OCI-LY3 (cell line): ENCODE data around the gene SELENOS.

Experiments
- H2AFZ ChIP-seq: fragments of 200-600, 300-600 bp; shearing (Covaris generic); 2 replicates; pipeline ENCODE4 v1.6.0; 2014; ENCODE audit warnings: antibody characterized with exemption, low read depth, low read length
- H3K27ac ChIP-seq: fragments of 200-600, 300-600 bp; sonication (generic); 2 replicates; pipeline ENCODE4 v1.5.1; 2014; ENCODE audit warnings: mild to moderate bottlenecking, low read length, moderate library complexity, mixed read lengths
- H3K27me3 ChIP-seq: fragments of 200-600, 300-600 bp; sonication (generic); 2 replicates; pipeline ENCODE4 v1.6.1; 2014; ENCODE audit warnings: low read depth, low read length, mixed read lengths
- H3K36me3 ChIP-seq: fragments of 200-600, 300-600 bp; sonication (generic); replicated peaks from 2 replicates; pipeline ENCODE3; 2014; ENCODE audit warnings: low read depth, low read length, mixed read lengths
- H3K4me1 ChIP-seq: fragments of 300-600, 200-600 bp; sonication (generic); 2 replicates; pipeline ENCODE4 v1.6.1; 2014; ENCODE audit warnings: low read length, mixed read lengths
- H3K4me2 ChIP-seq: fragments of 200-600, 300-600 bp; sonication (generic); 2 replicates; pipeline ENCODE4 v1.6.1; 2014; ENCODE audit warnings: low read length, mixed read lengths
- H3K4me3 ChIP-seq: fragments of 300-600, 200-600 bp; sonication (generic); 2 replicates; pipeline ENCODE4 v1.5.1; 2014; ENCODE audit warnings: antibody characterized with exemption, mild to moderate bottlenecking, low read length, moderate library complexity
- H3K79me2 ChIP-seq: fragments of 300-600, 200-600 bp; shearing (Covaris generic); 2 replicates; pipeline ENCODE4 v1.6.1; 2014; ENCODE audit warnings: mild to moderate bottlenecking, low read length, mixed read lengths
- H3K9ac ChIP-seq: fragments of 300-600, 200-600 bp; shearing (Covaris generic); 2 replicates; pipeline ENCODE4 v1.6.0; 2014; ENCODE audit warnings: mild to moderate bottlenecking, low read length, moderate library complexity
- H3K9me3 ChIP-seq: fragments of 200-600, 300-600 bp; shearing (Covaris generic); 2 replicates; pipeline ENCODE4 v1.6.1; 2014; ENCODE audit warnings: low read length, mixed read lengths; ENCODE audit not compliant: insufficient read depth
- H4K20me1 ChIP-seq: fragments of 200-600, 300-600 bp; sonication (generic); 2 replicates; pipeline ENCODE4 v1.6.1; 2016; ENCODE audit warnings: low read length, mixed read lengths; ENCODE audit not compliant: insufficient read depth
- CTCF ChIP-seq: fragments of 200-600, 300-600 bp; sonication (generic); IDR thresholded peaks from 2 replicates; pipeline ENCODE4 v1.5.1; 2014; ENCODE audit warnings: antibody characterized with exemption, low read length, low read depth
- EZH2phosphoT487 ChIP-seq: fragments of 200-600 bp; shearing (Covaris generic); IDR thresholded peaks from 2 replicates; pipeline ENCODE4 v1.6.1; 2018; ENCODE audit warnings: antibody characterized with exemption, mixed run types, low read depth

The SELENOS gene

GRCh38 chr15:101256757-101257156 is 20.5 kb downstream of the SELENOS start:
- Histone ChIP-seq H4K20me1 (no peaks in the 10 kb centered on the region), H3K27me3 (peaks cover 59% of the 10 kb centered on the region), H3K4me2 (no peak overlapping the region), H3K4me3 (no peak overlapping the region), H3K79me2 (no peaks in the 10 kb centered on the region), H2AFZ (no peak overlapping the region), H3K9me3 (no peaks in the 10 kb centered on the region), H3K4me1 (peaks cover 7% of the 10 kb centered on the region), H3K9ac (no peak overlapping the region), H3K36me3 (no peaks in the 10 kb centered on the region), H3K27ac (no peak overlapping the region)
- no peak for TF ChIP-seq EZH2phosphoT487
- TF ChIP-seq CTCF = peak; percentile 67

- no peak for TF ChIP-seq CTCF
- TF ChIP-seq EZH2phosphoT487 = no peak
- Histone ChIP-seq H3K27me3 (peaks cover 56% of the 10 kb centered on the region), H3K4me3 (no peak overlapping the region), H3K9ac (no peak overlapping the region), H3K4me1 (peaks cover 8% of the 10 kb centered on the region), H3K4me2 (no peak overlapping the region), H3K27ac (no peak overlapping the region), H3K9me3 (no peaks in the 10 kb centered on the region), H3K36me3 (no peaks in the 10 kb centered on the region), H3K79me2 (peaks cover 5% of the 10 kb centered on the region), H4K20me1 (peaks cover 2% of the 10 kb centered on the region; the same call in 1 of the 2 replicates), H2AFZ (no peak overlapping the region)
Observed at GRCh38 chr15:101255615-101256241, 21.6 kb downstream of the SELENOS start.

GRCh38 chr15:101255051-101255395 is 22.3 kb downstream of the SELENOS start:
- Histone ChIP-seq H3K36me3 (no peaks in the 10 kb centered on the region), H2AFZ (no peak overlapping the region), H4K20me1 (peaks cover 9% of the 10 kb centered on the region; the same call in 1 of the 2 replicates), H3K4me1 (peaks cover 15% of the 10 kb centered on the region), H3K4me3 (no peak overlapping the region), H3K4me2 (no peak overlapping the region), H3K9me3 (no peaks in the 10 kb centered on the region), H3K27me3 (peaks cover 55% of the 10 kb centered on the region), H3K79me2 (peaks cover 12% of the 10 kb centered on the region), H3K27ac (no peak overlapping the region), H3K9ac (no peak overlapping the region)
- TF ChIP-seq CTCF (no peak), EZH2phosphoT487 (no peak)

GRCh38 chr15:101254157-101255050 is 22.9 kb downstream of the SELENOS start:
- Histone ChIP-seq H3K27me3 (peaks cover 51% of the 10 kb centered on the region), H3K9ac (no peak overlapping the region), H3K4me1 (peaks cover 17% of the 10 kb centered on the region), H3K9me3 (no peaks in the 10 kb centered on the region), H3K36me3 (no peaks in the 10 kb centered on the region), H2AFZ (no peak overlapping the region), H3K27ac (no peak overlapping the region), H3K79me2 (peaks cover 17% of the 10 kb centered on the region), H3K4me3 (no peak overlapping the region), H3K4me2 (no peak overlapping the region), H4K20me1 (peaks cover 13% of the 10 kb centered on the region; the same call in 1 of the 2 replicates)
- no peak for TF ChIP-seq CTCF
- no peak for TF ChIP-seq EZH2phosphoT487
